Limb (tissue), 2 donors: Measurements from ENCODE around the gene LRIT1.

Experiments used
- DNase-seq, 2 donors: peaks; one replicate each; pipeline ENCODE4 v3.0.0-alpha.2; 2016; ENCODE audit errors: extremely low spot score in 2 of 2

Gene LRIT1

DNA sequence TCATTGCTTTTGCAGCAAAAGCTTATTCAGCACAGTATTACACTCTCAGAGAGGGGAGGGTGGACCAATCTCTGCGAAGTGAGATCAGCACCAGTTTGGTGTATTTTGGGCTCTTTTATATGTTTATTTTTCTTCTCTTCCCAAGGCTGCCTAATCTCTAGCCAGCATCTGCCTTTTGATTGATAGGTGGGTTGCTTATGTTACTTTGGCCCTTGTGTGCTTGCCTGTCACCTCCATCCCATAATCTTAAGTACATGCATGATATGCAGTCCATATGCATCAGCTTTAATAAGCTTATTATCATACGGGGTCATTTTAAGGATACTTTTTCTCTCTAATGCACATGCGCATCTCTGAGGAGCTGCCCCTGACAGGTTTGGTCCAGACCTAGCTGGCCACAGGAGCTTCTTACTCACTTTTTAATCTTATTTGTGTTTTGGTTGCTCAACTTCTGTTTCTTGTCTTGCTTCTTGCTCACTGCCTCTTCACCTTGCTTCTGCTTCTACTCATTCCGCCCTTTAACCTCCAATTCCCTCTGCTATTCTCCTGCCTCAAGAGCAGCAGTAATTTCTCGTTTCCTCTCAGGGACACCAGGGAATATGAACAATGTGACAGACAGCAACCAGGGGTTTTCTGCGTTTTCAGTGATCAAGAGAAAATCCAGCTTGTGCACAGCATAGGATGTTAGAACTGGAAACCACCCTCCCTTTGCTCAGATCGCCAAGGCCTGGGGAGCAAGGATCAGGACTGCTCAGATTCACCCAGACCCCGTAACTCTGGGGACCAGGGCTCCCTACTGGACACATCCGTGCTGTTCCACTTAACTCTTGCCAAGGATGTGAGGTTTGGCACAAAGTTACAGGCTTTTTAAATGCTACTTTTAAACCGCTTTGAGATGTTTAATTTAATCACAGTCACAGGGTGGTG, 13.5 kb upstream of the LRIT1 start:
- no peak for DNase-seq

DNA sequence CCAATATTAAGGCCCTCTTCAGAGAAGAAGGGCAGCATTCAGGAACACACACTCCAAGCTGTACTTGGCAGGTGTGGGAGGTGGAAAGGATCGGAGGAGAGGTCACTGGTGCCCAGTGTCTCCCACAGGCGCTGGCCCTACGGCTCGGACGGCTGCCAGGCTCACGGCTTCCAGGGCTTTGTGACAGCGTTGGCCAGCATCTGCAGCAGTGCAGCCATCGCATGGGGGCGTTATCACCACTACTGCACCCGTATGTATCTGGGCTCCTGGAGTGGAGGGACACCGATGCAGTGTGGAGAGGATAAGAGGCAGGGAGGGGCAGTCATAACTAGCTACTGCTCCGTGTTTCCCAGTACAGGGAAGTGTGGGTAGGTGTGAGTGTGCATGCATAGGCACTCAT, 7.4 kb upstream of the LRIT1 start:
- DNase-seq = no peak

DNA sequence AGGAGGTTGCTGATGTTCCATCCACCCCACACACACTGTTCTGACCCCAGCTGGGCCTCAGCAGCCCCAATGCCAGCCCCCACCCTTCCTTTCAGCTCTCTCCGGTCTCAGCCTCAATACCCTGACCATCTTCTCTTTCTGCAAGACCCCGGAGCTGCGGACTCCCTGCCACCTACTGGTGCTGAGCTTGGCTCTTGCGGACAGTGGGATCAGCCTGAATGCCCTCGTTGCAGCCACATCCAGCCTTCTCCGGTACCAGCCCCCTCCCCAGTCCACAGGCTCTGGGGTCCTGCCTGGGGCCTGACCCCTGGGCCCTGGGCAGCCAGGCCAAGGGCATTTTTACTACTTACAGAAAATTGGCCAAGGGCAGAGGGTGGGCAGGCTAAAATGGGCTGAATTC, 6.2 kb upstream of the LRIT1 start:
- DNase-seq = no peak

GRCh38 chr10:84244651-84245270, 3.4 kb upstream of the LRIT1 start, which contains the start of gene RGR:
Gene RGR, plus strand, starts transcription at chr10:84245053. Its CDS starts 38 bp downstream, at chr10:84245091.
- DNase-seq = peak; percentile 55

- no peak for DNase-seq
Measured at GRCh38 chr10:84243759-84244158, 2.4 kb upstream of the LRIT1 start.

DNA sequence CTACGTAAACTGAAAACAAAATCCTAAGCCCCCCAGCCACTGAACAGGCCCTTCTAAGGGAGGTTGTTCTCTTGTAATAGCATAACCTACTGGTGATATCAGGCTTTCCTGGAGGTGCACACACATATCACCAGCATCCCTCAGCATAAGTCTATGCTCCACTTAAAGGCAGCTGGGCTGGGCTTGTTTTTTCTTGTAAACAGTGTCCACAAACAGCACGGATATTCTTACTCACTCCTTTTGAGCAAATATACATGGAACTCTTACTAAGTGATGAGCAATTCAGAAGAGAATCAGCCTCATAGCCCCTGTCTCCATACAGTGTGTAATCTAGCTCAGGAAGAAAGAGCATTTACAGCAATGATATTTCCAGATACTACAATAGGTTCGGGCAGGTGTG, 2.4 kb downstream of the LRIT1 start:
- no peak for DNase-seq

GRCh38 chr10:84237199-84238051, 3.9 kb downstream of the LRIT1 start:
- no peak for DNase-seq

- DNase-seq = no peak
Measured at GRCh38 chr10:84236807-84237198, 4.5 kb downstream of the LRIT1 start.

- no peak for DNase-seq
Measured at GRCh38 chr10:84235096-84235495, 6.2 kb downstream of the LRIT1 start.

DNA sequence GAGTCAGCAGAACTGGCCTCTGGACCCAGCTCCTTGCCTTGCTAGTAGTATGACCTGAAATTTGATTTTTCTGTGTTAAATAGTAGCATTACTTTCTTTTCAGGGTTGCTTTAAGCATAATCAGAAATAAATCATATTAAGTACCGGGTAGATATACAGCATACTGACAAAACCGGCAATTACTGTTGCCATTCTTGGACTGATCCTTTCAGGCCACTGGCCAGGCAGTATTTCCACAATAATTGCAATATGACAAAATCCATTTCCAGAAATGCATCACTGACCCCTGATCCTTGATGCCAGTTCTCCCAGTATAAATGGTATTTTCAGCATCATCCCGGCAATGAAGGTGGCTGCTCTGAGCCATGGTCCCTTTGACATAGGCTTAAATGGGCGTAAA, 6.9 kb downstream of the LRIT1 start:
- no peak for DNase-seq

- DNase-seq = no peak
Measured at GRCh38 chr10:84233940-84234339, 7.4 kb downstream of the LRIT1 start.

GRCh38 chr10:84232376-84232775, 9.0 kb downstream of the LRIT1 start:
- no peak for DNase-seq

DNA sequence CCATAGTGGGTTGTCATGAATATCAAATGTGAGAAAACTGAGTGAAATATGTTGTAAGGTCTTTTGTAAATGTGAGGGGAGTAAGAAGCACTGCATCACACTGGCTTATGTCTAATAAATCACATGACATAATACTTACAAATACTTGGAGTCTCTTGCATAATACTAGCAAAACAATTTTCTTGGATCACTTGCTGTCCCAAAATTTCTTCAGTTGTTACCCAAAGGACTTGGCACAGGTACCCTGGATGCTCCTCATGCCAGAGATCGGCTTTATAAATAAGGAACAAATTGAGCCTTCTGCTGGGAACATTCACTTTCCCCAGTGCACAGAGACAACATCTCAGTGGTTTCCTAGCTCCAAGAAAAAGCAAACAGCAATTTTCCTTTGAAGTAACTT, 11.0 kb downstream of the LRIT1 start:
- DNase-seq = no peak

DNA sequence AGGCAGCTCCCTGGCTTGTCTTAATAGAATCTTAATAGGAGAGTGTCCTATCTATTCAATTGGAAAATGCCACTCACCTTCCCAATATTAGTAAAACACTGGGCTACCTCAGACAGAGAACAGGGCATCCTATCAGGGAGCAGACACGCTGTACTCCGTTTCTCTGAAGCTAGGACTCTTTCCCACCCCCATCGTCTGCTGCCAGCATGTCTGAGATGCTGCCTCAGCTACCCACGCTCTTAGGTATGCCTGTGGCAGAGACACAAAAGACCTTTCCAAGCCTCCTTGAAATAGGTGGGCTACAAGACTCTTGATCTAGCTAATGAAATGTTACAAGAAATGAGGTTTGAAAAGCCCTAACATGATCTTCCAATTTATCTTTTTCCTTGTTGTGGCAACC, 13.5 kb downstream of the LRIT1 start:
- DNase-seq = no peak

DNA sequence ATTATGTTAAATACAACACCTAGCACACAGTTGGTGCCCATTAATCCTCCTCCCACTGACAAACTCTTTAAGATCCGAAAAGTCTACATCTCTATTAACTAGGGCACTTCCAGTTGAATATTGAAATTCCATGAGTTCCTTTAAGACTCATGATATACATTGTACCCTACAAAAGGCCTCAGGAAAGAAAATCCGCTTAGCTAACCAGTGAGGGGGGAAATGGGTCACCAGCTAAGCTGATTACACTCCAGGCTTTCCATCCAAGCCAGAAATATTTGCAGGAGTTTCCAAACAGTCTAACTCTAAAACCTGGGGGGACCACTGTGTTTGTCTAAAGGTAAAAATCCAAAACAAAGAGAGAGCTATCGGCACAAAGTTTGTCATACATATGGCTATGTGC, 14.7 kb downstream of the LRIT1 start:
- no peak for DNase-seq

DNA sequence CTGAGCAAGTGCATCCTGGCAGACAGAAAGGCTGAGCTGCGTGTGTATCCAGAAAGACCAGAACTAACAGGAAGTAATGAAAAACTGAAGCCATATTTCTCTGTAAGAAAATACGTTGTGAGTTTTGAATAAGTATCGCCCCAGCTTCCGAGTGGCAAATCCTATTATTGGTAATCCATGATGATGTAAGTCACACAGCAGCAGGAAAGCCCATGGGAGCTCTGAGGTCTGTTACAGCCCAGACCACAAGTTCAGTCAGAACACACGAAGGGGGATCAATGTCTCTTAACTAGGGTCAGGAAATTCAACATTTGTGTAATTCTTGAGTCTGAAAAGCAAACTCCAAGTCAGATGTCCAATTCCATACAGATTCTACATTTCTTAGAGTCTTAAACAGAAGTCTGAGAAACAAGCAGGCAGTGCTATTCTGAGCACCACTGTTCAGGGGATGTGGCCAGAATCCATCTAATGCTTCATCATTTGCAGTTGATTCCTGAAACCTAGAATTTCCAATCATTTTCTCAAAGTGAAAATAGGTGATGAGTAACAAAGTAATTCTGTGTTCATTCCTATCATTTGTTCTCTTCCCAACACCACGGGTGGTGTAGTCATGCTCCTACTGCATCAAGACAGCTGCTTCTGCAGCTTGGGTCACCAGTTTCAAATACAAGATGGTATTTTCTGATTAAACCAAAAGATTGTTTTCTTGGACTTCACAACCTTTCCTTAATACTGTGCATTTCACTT, 15.7 kb downstream of the LRIT1 start, which contains the start of gene LRIT2:
TSS of gene LRIT2 (minus strand) at position 118 of the 747 bp plus-strand sequence. CDS start at position 94, 24 bp downstream.
- no peak for DNase-seq

- peak; percentile 18 to 57 for DNase-seq
Measured at GRCh38 chr10:84224411-84225028, 16.8 kb downstream of the LRIT1 start.

GRCh38 chr10:84221916-84222315, 19.4 kb downstream of the LRIT1 start:
- DNase-seq = no peak

- DNase-seq = no peak
Measured at GRCh38 chr10:84217746-84218145, 23.6 kb downstream of the LRIT1 start.

- DNase-seq = no peak
Measured at GRCh38 chr10:84216834-84217233, 24.5 kb downstream of the LRIT1 start.
